Measurements from ENCODE around the gene TRMT2A.

TRMT2A gene

DNA sequence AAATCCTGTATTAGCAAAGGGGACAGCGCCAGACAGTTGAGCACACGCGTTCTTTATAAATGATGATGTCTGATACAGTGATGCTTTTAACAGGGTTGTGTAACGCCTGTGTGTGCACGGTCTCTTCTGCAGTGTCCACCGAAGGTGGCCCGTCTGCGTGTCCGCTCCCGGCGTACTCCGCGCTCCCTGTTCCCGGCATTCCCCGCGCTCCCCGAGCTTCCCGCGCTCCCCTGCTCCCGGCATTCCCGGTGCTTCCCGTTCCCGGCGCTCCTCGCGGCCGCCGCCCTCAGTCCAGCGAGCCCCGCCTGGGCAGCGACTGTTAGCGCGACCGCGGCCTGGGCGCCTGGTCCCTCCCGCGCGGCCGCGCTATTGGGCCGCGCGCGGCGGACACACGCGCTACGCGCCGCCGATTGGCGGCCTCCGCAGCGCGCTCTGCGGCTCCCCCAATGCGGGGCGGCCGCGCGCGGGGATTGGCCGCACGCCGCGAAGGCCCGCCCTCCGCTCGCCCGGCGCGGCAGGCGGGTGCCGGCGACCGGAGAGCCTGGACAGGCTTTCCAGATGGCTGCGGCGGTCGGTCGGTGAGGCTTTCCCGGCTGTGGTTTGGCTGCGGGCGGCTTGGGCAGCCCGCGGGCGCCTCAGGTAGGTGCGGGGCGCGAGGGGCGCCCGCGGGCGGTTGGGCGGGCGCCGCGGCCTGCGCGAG lies 37.1 kb downstream of the TRMT2A start, which contains the start of gene DGCR8:
TSS of gene DGCR8 (plus strand) at position 497 of the 700 bp plus-strand sequence. CDS start 5,723 bp downstream, outside the sequence.
- TF ChIP-seq POLR2AphosphoS5 (IDR thresholded peaks at IDR 0.05; ENCODE audit: low read depth) (peak; percentile 75), GABPA (IDR thresholded peaks at IDR 0.05; ENCODE audit: low read depth) (no peak), CTCF (IDR thresholded peaks at IDR 0.05; ENCODE audit: insufficient read depth, low read length) (no peak)
- TF ChIP-seq, protein P1, sequence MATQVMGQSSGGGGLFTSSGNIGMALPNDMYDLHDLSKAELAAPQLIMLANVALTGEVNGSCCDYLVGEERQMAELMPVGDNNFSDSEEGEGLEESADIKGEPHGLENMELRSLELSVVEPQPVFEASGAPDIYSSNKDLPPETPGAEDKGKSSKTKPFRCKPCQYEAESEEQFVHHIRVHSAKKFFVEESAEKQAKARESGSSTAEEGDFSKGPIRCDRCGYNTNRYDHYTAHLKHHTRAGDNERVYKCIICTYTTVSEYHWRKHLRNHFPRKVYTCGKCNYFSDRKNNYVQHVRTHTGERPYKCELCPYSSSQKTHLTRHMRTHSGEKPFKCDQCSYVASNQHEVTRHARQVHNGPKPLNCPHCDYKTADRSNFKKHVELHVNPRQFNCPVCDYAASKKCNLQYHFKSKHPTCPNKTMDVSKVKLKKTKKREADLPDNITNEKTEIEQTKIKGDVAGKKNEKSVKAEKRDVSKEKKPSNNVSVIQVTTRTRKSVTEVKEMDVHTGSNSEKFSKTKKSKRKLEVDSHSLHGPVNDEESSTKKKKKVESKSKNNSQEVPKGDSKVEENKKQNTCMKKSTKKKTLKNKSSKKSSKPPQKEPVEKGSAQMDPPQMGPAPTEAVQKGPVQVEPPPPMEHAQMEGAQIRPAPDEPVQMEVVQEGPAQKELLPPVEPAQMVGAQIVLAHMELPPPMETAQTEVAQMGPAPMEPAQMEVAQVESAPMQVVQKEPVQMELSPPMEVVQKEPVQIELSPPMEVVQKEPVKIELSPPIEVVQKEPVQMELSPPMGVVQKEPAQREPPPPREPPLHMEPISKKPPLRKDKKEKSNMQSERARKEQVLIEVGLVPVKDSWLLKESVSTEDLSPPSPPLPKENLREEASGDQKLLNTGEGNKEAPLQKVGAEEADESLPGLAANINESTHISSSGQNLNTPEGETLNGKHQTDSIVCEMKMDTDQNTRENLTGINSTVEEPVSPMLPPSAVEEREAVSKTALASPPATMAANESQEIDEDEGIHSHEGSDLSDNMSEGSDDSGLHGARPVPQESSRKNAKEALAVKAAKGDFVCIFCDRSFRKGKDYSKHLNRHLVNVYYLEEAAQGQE (IDR thresholded peaks at IDR 0.05; ENCODE audit: insufficient replicate concordance, low read depth), result peak; percentile 28
- peak; percentile 80 to 94 for DNase-seq (ENCODE audit: low read depth in 1 of 2, low spot score in 1 of 2)
- Histone ChIP-seq H3K27me3 (ENCODE audit: insufficient read depth, poor library complexity, severe bottlenecking) (no peaks in the 10 kb centered on the region), H3K4me3 (replicated peaks; ENCODE audit: insufficient read depth, low read length) (peak within 1 kb of the TSS; percentile 89), H3K27ac (replicated peaks) (peak within 1 kb of the TSS; percentile 78)

- DNase-seq (ENCODE audit: low read depth in 1 of 2, low spot score in 1 of 2), result no peak
- H3K27ac ChIP-seq (replicated peaks), result no peak overlapping the region
- no peak overlapping the region for H3K4me3 ChIP-seq (replicated peaks; ENCODE audit: insufficient read depth, low read length)
- no peaks in the 10 kb centered on the region for H3K27me3 ChIP-seq (ENCODE audit: insufficient read depth, poor library complexity, severe bottlenecking)
- TF ChIP-seq CTCF (IDR thresholded peaks at IDR 0.05; ENCODE audit: insufficient read depth, low read length), result no peak
- no peak for TF ChIP-seq SPI1 (IDR thresholded peaks at IDR 0.05; ENCODE audit: borderline replicate concordance, low read depth)
- no peak for TF ChIP-seq POLR2AphosphoS5 (IDR thresholded peaks at IDR 0.05; ENCODE audit: low read depth)
- TF ChIP-seq, protein P1 (IDR thresholded peaks at IDR 0.05; ENCODE audit: insufficient replicate concordance, low read depth), result no peak
- TF ChIP-seq GABPA (IDR thresholded peaks at IDR 0.05; ENCODE audit: low read depth), result no peak
These were observed 40.3 kb downstream of the TRMT2A start for GRCh38 chr22:20076627-20077172.

- no peak overlapping the region for H3K27ac ChIP-seq (replicated peaks)
- H3K4me3 ChIP-seq (replicated peaks; ENCODE audit: insufficient read depth, low read length), result no peak overlapping the region
- no peaks in the 10 kb centered on the region for H3K27me3 ChIP-seq (ENCODE audit: insufficient read depth, poor library complexity, severe bottlenecking)
- DNase-seq (ENCODE audit: low read depth in 1 of 2, low spot score in 1 of 2), result no peak
- TF ChIP-seq, protein P1 (IDR thresholded peaks at IDR 0.05; ENCODE audit: insufficient replicate concordance, low read depth), result no peak
- TF ChIP-seq POLR2AphosphoS5 (IDR thresholded peaks at IDR 0.05; ENCODE audit: low read depth) (no peak), CTCF (IDR thresholded peaks at IDR 0.05; ENCODE audit: insufficient read depth, low read length) (no peak), GABPA (IDR thresholded peaks at IDR 0.05; ENCODE audit: low read depth) (no peak), SPI1 (IDR thresholded peaks at IDR 0.05; ENCODE audit: borderline replicate concordance, low read depth) (no peak)
These were observed 45.5 kb downstream of the TRMT2A start for GRCh38 chr22:20071524-20071972.
